ENCODE data around the gene TMEM109. TPM values are rescaled to one million over a fixed set of nuclear protein-coding genes. Genes with fewer than 3 reads are reported as not detected.
A peak's percentile ranks its signal among the peaks of the same experiment; 100 is the strongest.

The TMEM109 gene, protein sequence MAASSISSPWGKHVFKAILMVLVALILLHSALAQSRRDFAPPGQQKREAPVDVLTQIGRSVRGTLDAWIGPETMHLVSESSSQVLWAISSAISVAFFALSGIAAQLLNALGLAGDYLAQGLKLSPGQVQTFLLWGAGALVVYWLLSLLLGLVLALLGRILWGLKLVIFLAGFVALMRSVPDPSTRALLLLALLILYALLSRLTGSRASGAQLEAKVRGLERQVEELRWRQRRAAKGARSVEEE
- total RNA-seq (2014; rRNA removed; shearing (Covaris generic)): 81.6 and 88.6 TPM in 2 replicates

- DNase-seq (ENCODE audit: low read depth): peak; percentile 85
Measured at GRCh38 chr11:60913793-60914632, at the start of gene TMEM109. TSS of gene TMEM109 (plus strand) at chr11:60914158. CDS start at chr11:60919694, 5,536 bp downstream.

- no peak for DNase-seq (ENCODE audit: low read depth)
Measured at GRCh38 chr11:60864856-60865513, 49.0 kb upstream of the TMEM109 start.

GRCh38 chr11:60866911-60867870, 46.8 kb upstream of the TMEM109 start, which contains the start of gene ZP1:
TSS of gene ZP1 (plus strand) at chr11:60867542. CDS start at chr11:60867562, 20 bp downstream.
- no peak for DNase-seq (ENCODE audit: low read depth)

- no peak for DNase-seq (ENCODE audit: low read depth)
Measured at GRCh38 chr11:60867871-60868681, 45.9 kb upstream of the TMEM109 start.

GRCh38 chr11:60868682-60869450, 45.1 kb upstream of the TMEM109 start:
- no peak for DNase-seq (ENCODE audit: low read depth)

GRCh38 chr11:60869451-60869825, 44.5 kb upstream of the TMEM109 start:
- no peak for DNase-seq (ENCODE audit: low read depth)

DNA sequence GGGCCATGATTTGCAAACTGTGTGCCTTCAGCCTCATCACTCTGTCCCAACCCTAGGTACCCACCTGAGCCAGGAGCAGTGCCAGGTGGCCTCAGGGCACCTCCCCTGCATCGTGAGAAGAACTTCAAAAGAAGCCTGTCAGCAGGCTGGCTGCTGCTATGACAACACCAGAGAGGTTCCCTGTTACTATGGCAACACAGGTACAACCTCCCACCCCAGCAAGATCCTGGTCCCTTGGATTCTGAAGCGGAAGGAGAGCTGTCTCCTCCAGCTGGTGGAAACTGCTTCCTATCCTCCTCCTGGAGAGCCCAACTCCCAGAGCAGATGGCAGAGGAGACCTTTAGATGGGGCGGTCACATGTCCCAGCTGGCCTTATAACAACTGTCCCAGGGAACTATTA, 43.7 kb upstream of the TMEM109 start:
- no peak for DNase-seq (ENCODE audit: low read depth)

GRCh38 chr11:60870733-60871377, 43.1 kb upstream of the TMEM109 start:
- DNase-seq (ENCODE audit: low read depth): no peak

DNA sequence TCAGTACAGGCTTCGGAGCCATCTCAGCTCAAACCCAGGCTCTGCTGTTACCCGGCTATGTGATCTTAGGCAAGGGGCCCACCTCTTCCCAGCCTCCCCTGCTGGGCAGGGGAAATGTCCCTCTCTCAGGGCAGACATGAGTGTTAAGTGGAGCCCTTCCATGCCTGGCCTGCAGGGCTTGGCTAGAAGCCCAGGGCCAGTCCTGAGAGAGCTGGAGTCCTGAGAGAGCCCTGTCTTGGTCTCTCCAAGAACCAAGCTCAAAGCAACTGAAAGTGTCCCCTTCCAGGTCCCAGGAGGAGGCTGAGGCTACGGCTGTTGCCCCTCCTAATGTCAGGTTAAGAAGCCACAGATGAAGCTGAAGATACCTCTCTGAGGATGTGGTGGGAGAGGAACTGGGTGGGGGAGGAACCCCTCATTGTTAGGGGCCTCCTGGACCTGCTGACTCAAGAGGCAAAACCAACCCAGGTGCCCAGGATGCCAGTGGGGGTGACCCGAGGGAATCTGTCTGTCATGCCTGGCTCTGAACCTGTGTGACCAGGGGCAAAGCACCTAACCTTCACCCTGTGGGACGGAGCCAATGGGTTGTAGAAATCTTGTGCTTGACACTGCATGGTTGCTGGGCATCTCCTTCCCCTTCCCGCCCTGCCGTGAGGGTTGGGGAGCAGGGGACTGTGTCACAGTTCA, 42.4 kb upstream of the TMEM109 start:
- DNase-seq (ENCODE audit: low read depth): peak; percentile 56

GRCh38 chr11:60872124-60872960, 41.6 kb upstream of the TMEM109 start:
- peak; percentile 78 for DNase-seq (ENCODE audit: low read depth)

GRCh38 chr11:60872961-60873524, 40.9 kb upstream of the TMEM109 start:
- DNase-seq (ENCODE audit: low read depth): peak; percentile 89

- DNase-seq (ENCODE audit: low read depth): no peak
Measured at GRCh38 chr11:60873533-60873932, 40.4 kb upstream of the TMEM109 start.

GRCh38 chr11:60874421-60875365, 39.3 kb upstream of the TMEM109 start:
- no peak for DNase-seq (ENCODE audit: low read depth)

- DNase-seq (ENCODE audit: low read depth): no peak
Measured at GRCh38 chr11:60875366-60876167, 38.4 kb upstream of the TMEM109 start.

DNA sequence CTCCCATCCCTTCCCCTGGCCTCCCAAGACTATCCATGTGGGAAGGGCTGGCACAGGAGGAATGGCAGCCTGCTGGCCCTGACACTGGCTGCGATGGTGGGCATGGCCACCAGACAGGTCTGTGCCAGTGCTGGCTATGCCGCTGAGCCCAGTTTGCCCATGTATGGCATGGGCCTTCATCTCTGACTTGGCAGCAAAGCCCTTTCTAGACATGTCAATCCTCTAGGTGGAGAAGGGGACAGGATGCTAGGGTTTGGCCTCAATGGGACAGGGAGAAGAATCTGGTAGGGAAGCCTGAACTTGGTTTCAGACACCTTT, 37.8 kb upstream of the TMEM109 start:
- DNase-seq (ENCODE audit: low read depth): no peak

Measured in RPMI7951 (cell line).